Breast epithelium (tissue), 4 donors: ENCODE measurements around the gene CXCL17. TPM values are rescaled to one million over a fixed set of nuclear protein-coding genes. Genes with fewer than 3 reads are reported as not detected.

ENCODE experiments used
- DNase-seq, 2 donors: peaks; one replicate each; pipeline ENCODE4 v3.0.0-alpha.2; 2019; ENCODE audit warnings: low spot score in 2 of 2
- H3K27ac ChIP-seq, 2 donors: fragments of 200-600 bp; sonication (generic) in 1 of 2; one replicate each; pipeline ENCODE4 v1.5.1; 2016 to 2019; ENCODE audit warnings: mild to moderate bottlenecking in 1 of 2
- H3K27me3 ChIP-seq, 2 donors: fragments of 200-600 bp; sonication (generic) in 1 of 2; one replicate each; pipeline versions ENCODE4 v1.5.1 to v1.6.0; 2017 to 2019; ENCODE audit warnings: control low read depth in 1 of 2, mild to moderate bottlenecking in 1 of 2
- H3K36me3 ChIP-seq: fragments of 200-600 bp; one replicate; pipeline ENCODE4 v1.5.1; 2019
- H3K4me1 ChIP-seq, 2 donors: fragments of 200-600 bp; sonication (generic); one replicate each; pipeline ENCODE4 v1.5.1; 2016 to 2019; ENCODE audit warnings: control low read depth in 1 of 2
- H3K4me3 ChIP-seq, 3 donors: fragments of 200-600 bp; sonication (generic); 1 replicate in 2 of 3; 2 replicates in 1 of 3; pipeline ENCODE4 v1.5.1; 2016 to 2019; ENCODE audit warnings: mild to moderate bottlenecking in 3 of 3, moderate library complexity in 2 of 3
- H3K9me3 ChIP-seq, 2 donors: fragments of 200-600 bp; sonication (generic) in 1 of 2; one replicate each; pipeline ENCODE4 v1.5.1; 2016 to 2019; ENCODE audit warnings: control low read depth in 1 of 2
- CTCF ChIP-seq, 3 donors: fragments of 450-650 bp; IDR thresholded peaks; one replicate each; pipeline ENCODE4 v1.5.1; 2016 to 2017; ENCODE audit warnings: antibody characterized with exemption in 3 of 3, mild to moderate bottlenecking in 3 of 3, moderate library complexity in 3 of 3
- POLR2A ChIP-seq: fragments of 450-650 bp; IDR thresholded peaks from one replicate; pipeline ENCODE4 v1.6.1; 2016; ENCODE audit warnings: antibody characterized with exemption, mild to moderate bottlenecking, moderate library complexity
- POLR2AphosphoS5 ChIP-seq, 3 donors: sonication (generic); formaldehyde crosslinking; IDR thresholded peaks; one replicate each; pipeline ENCODE4 v1.6.1; 2017; ENCODE audit warnings: antibody characterized with exemption in 3 of 3
- intact Hi-C: fragments of 100-400 bp; cut with DNase I; formaldehyde crosslinking; loops from one replicate; pipeline ENCODE4 v1.15.1; 2023; ENCODE audit warnings: low total_unique reads
- total RNA-seq, 3 donors: library from RNA; depleted of rRNA; stranded (reverse); fragments of >200 nt; gene quantifications; one replicate each; pipeline ENCODE4 v1.1.0, GENCODE V29; 2016

Gene CXCL17
- total RNA-seq, 3 donors from 2014 or later = 2.2 to 2.9 TPM; not detected in 1

DNA sequence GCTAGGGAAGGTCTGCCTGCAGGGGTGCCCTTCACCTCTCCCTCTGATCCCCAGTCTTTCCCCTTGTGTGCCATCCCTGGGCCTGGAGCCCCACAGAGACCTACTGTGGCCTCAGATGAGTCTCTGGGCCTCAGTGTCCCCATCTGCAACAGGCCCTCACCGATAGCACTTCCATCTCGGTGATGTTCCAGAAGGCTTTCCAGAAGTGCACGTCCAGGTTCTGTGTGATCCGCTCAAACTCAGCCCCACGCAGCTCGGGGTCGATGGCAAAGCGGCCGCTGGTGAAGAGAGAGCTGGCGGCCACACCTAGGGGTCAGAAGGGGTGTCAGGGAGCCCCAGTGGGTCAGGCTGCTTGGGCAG lies 35.0 kb downstream of the CXCL17 start:
- Histone ChIP-seq H3K27ac (no peak overlapping the region), H3K4me1 (peaks cover 0 to 3% of the 10 kb centered on the region in 2 donors), H3K36me3 (no peaks in the 10 kb centered on the region), H3K9me3 (no peaks in the 10 kb centered on the region), H3K4me3 (no peak overlapping the region), H3K27me3 (no peaks in the 10 kb centered on the region)
- DNase-seq = no peak
- intact Hi-C loops = no loop called here
- TF ChIP-seq CTCF (IDR thresholded peaks at IDR 0.05) (no peak), POLR2AphosphoS5 (IDR thresholded peaks at IDR 0.05) (no peak), POLR2A (no peak)

- DNase-seq = no peak
Observed at GRCh38 chr19:42407085-42407815, 35.5 kb downstream of the CXCL17 start.

GRCh38 chr19:42406111-42406510 lies 36.6 kb downstream of the CXCL17 start:
- Histone ChIP-seq H3K27me3 (no peaks in the 10 kb centered on the region), H3K4me3 (no peak overlapping the region), H3K27ac (no peak overlapping the region), H3K9me3 (no peaks in the 10 kb centered on the region), H3K4me1 (peaks cover 0 to 3% of the 10 kb centered on the region in 2 donors), H3K36me3 (no peaks in the 10 kb centered on the region)
- no peak for DNase-seq
- TF ChIP-seq POLR2AphosphoS5 (IDR thresholded peaks at IDR 0.05) = no peak
- no peak for TF ChIP-seq CTCF (IDR thresholded peaks at IDR 0.05)
- TF ChIP-seq POLR2A = no peak
- intact Hi-C loops = no loop called here

More at GRCh38 chr19:42407085-42407815, 35.5 kb downstream of the CXCL17 start:
- peaks cover 0 to 3% of the 10 kb centered on the region in 2 donors for H3K4me1 ChIP-seq
- no peak for TF ChIP-seq CTCF (IDR thresholded peaks at IDR 0.05)
- TF ChIP-seq POLR2AphosphoS5 (IDR thresholded peaks at IDR 0.05) = no peak
- TF ChIP-seq POLR2A = no peak
- no peak overlapping the region for H3K27ac ChIP-seq
- H3K4me3 ChIP-seq = no peak overlapping the region
- H3K27me3 ChIP-seq = no peaks in the 10 kb centered on the region
- no peaks in the 10 kb centered on the region for H3K36me3 ChIP-seq
- intact Hi-C loops = no loop called here
- no peaks in the 10 kb centered on the region for H3K9me3 ChIP-seq

GRCh38 chr19:42403586-42403985 lies 39.2 kb downstream of the CXCL17 start:
- Histone ChIP-seq H3K27me3 (no peaks in the 10 kb centered on the region), H3K36me3 (no peaks in the 10 kb centered on the region), H3K4me1 (no peaks in the 10 kb centered on the region), H3K9me3 (no peaks in the 10 kb centered on the region), H3K27ac (no peak overlapping the region), H3K4me3 (no peak overlapping the region)
- DNase-seq = no peak
- intact Hi-C loops = no loop called here
- TF ChIP-seq POLR2AphosphoS5 (IDR thresholded peaks at IDR 0.05) = no peak
- TF ChIP-seq CTCF (IDR thresholded peaks at IDR 0.05) = no peak
- no peak for TF ChIP-seq POLR2A

DNA sequence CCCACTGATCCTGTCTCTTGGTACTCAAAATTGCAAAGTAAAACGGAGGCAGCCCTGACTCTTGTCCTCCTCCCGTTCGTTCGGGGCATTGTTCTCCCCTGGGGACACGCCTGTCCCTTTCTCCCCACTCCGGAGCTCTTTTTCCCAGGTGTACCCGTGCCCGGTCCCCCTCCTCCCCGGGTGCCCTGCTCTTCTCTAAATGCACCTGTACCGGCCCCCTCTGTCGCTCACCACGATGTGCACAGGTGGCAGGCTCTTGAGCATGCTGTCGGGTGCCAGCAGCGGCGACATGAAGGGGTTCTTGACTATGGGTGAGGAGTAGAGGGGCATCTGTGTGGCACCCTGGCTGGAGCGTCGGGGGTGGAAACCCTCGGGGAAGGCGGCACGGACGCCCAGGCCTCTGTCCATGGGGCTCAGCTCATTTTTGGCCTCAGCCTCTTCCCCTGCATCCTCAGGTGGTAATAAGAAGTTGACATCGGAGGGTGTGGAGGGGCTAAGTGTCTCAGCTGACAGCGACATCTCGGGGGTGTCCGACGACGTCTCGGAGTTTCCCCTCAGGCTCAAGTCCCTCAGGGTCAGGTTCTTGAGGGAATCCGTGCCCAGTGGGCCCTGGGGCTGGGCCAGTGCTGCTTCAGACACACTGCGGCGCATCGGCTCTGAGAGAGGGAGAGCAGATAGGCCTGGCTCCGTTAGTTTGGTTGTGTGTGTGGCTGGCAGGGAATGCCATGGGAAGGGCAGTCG lies 40.2 kb downstream of the CXCL17 start:
- no peak for DNase-seq
- Histone ChIP-seq H3K27me3 (no peaks in the 10 kb centered on the region), H3K4me1 (peaks cover 4% of the 10 kb centered on the region in 2 donors), H3K4me3 (peak overlapping the region; percentile 55 to 78 (median 70)), H3K9me3 (no peaks in the 10 kb centered on the region), H3K36me3 (no peaks in the 10 kb centered on the region), H3K27ac (peak overlapping the region; percentile 82 to 84)
- intact Hi-C loops = no loop called here
- no peak for TF ChIP-seq POLR2AphosphoS5 (IDR thresholded peaks at IDR 0.05)
